ENCODE data around the gene RFWD3. TPM values are rescaled to one million over a fixed set of nuclear protein-coding genes. Genes with fewer than 3 reads are reported as not detected.
"Not testable (repeated sequence)": the region's sequence is repeated elsewhere in the genome, so short reads cannot be mapped to it uniquely, and the experiment has no call there.

The RFWD3 gene
- total RNA-seq (ENCODE audit: insufficient read depth, low replicate concordance), result 59.2 TPM

- peak; percentile 99 for DNase-seq (ENCODE audit: low spot score)
Observed at GRCh38 chr16:74666425-74667254, at the start of gene RFWD3. RFWD3 (minus strand) TSS chr16:74666877; CDS start chr16:74661449, 5,428 bp downstream.

GRCh38 chr16:74716355-74716754, 49.7 kb upstream of the RFWD3 start:
- no peak for DNase-seq (ENCODE audit: low spot score)

- no peak for DNase-seq (ENCODE audit: low spot score)
Observed at GRCh38 chr16:74713876-74714275, 47.2 kb upstream of the RFWD3 start.

- DNase-seq (ENCODE audit: low spot score), result no peak
Observed at GRCh38 chr16:74713325-74713724, 46.6 kb upstream of the RFWD3 start.

- DNase-seq (ENCODE audit: low spot score), result no peak
Observed at GRCh38 chr16:74711938-74712337, 45.3 kb upstream of the RFWD3 start.

GRCh38 chr16:74710401-74710800, 43.7 kb upstream of the RFWD3 start:
- DNase-seq (ENCODE audit: low spot score), result no peak

- DNase-seq (ENCODE audit: low spot score), result peak; percentile 72
Observed at GRCh38 chr16:74709441-74709877, 42.8 kb upstream of the RFWD3 start.

GRCh38 chr16:74700438-74701225, 34.0 kb upstream of the RFWD3 start, which contains the start of gene MLKL:
MLKL (minus strand) TSS chr16:74700862; CDS start chr16:74695757, 5,105 bp downstream.
- DNase-seq (ENCODE audit: low spot score), result peak; percentile 64

- DNase-seq (ENCODE audit: low spot score), result peak; percentile 25
Observed at GRCh38 chr16:74700116-74700437, 33.4 kb upstream of the RFWD3 start.

- no peak for DNase-seq (ENCODE audit: low spot score)
Observed at GRCh38 chr16:74699666-74700065, 33.0 kb upstream of the RFWD3 start.

GRCh38 chr16:74698222-74698621, 31.5 kb upstream of the RFWD3 start:
- no peak for DNase-seq (ENCODE audit: low spot score)

- DNase-seq (ENCODE audit: low spot score), result peak; percentile 87
Observed at GRCh38 chr16:74695450-74696422, 29.1 kb upstream of the RFWD3 start.

GRCh38 chr16:74691093-74691855, 24.6 kb upstream of the RFWD3 start:
- no peak for DNase-seq (ENCODE audit: low spot score)

GRCh38 chr16:74682556-74682955, 15.9 kb upstream of the RFWD3 start:
- no peak for DNase-seq (ENCODE audit: low spot score)

GRCh38 chr16:74680681-74681080, 14.0 kb upstream of the RFWD3 start:
- DNase-seq (ENCODE audit: low spot score), result no peak

GRCh38 chr16:74679983-74680382, 13.3 kb upstream of the RFWD3 start:
- DNase-seq (ENCODE audit: low spot score), result no peak

- no peak for DNase-seq (ENCODE audit: low spot score)
Observed at GRCh38 chr16:74677868-74678267, 11.2 kb upstream of the RFWD3 start.

- no peak for DNase-seq (ENCODE audit: low spot score)
Observed at GRCh38 chr16:74673876-74674275, 7.2 kb upstream of the RFWD3 start.

GRCh38 chr16:74668877-74669276, 2.2 kb upstream of the RFWD3 start:
- not testable (repeated sequence) for DNase-seq (ENCODE audit: low spot score)

- DNase-seq (ENCODE audit: low spot score), result peak; percentile 57
Observed at GRCh38 chr16:74667255-74667700, 601 bp upstream of the RFWD3 start.

- DNase-seq (ENCODE audit: low spot score), result no peak
Observed at GRCh38 chr16:74666010-74666421, 661 bp downstream of the RFWD3 start.

All from umbilical cord (tissue), 2 donors.